Fibroblast of the aortic adventitia (primary cell): ENCODE measurements around the gene PRMT5. TPM values are rescaled to one million over a fixed set of nuclear protein-coding genes. Genes with fewer than 3 reads are reported as not detected.

Source experiments
- DNase-seq: peaks from one replicate; pipeline ENCODE4 v3.0.0-alpha.2; 2010; ENCODE audit warnings: low read depth
- H3K4me3 ChIP-seq: 2 replicates; pipeline ENCODE4 v1.5.1; 2011; ENCODE audit warnings: low read depth, mild to moderate bottlenecking, control low read depth, low read length, moderate library complexity
- total RNA-seq: library from RNA; depleted of rRNA; stranded (reverse); fragments of >200 nt; gene quantifications from 2 replicates; pipeline ENCODE4 v1.2.3, GENCODE V29; 2012; ENCODE audit warnings: low replicate concordance
- TF ChIP-seq, protein P1 (sequence below): IDR thresholded peaks from 2 replicates; pipeline ENCODE4 v1.5.1; 2011; ENCODE audit warnings: mild to moderate bottlenecking, low read length, control low read depth, inconsistent platforms; ENCODE audit not compliant: insufficient read depth

The PRMT5 gene
- total RNA-seq, result 23.0 and 53.5 TPM in 2 replicates

DNA sequence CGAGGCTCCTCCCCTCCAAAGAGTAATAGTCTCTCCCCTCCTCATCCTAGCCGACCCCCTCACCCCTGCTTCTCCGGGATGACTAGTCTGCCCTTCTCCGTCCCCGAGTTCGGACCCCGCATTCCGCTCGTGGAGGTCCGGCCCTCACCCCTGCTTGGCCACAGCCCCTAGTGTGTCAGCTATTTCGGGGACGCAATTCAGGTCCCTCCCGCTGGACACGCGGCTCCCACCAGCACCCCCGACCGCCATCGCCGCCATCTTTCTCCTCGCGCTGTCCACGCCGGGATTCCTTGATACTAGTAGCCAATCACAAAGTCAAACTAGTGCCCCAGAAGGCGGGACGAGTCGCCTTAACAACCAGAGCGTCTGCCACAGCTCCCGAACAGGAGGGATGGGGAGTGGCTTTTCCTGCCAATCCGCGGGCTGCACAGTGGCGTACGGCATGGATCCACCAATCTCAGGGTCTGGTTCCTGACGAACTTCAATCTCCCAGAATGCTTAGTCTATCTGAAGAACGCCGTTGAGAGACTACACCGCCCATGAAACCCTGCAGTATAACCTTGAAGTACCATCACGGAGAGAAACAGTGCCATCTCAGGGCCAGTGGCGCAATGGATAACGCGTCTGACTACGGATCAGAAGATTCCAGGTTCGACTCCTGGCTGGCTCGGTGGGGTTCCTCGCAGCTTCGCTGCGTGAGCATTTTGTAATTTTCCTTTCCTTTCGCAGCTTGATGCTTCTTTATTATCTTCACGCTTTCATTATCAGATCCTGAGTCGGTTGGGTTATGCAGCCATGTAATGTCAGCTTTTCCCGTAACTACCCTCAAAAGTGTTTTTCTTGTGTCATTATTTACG is at the start of gene PRMT5:
Gene PRMT5, minus strand, starts transcription at position 273 of the 857 bp plus-strand sequence. Its CDS starts 15 bp downstream, at position 258.
- DNase-seq, result peak; percentile 100
- H3K4me3 ChIP-seq, result peak within 1 kb of the TSS; percentile 98
- TF ChIP-seq, protein P1, sequence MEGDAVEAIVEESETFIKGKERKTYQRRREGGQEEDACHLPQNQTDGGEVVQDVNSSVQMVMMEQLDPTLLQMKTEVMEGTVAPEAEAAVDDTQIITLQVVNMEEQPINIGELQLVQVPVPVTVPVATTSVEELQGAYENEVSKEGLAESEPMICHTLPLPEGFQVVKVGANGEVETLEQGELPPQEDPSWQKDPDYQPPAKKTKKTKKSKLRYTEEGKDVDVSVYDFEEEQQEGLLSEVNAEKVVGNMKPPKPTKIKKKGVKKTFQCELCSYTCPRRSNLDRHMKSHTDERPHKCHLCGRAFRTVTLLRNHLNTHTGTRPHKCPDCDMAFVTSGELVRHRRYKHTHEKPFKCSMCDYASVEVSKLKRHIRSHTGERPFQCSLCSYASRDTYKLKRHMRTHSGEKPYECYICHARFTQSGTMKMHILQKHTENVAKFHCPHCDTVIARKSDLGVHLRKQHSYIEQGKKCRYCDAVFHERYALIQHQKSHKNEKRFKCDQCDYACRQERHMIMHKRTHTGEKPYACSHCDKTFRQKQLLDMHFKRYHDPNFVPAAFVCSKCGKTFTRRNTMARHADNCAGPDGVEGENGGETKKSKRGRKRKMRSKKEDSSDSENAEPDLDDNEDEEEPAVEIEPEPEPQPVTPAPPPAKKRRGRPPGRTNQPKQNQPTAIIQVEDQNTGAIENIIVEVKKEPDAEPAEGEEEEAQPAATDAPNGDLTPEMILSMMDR, result no peak

GRCh38 chr14:22978487-22978837 is 49.3 kb upstream of the PRMT5 start:
- TF ChIP-seq, protein P1, result no peak
- H3K4me3 ChIP-seq, result peak overlapping the region; percentile 28
- DNase-seq, result no peak

- DNase-seq, result peak; percentile 84
- H3K4me3 ChIP-seq, result peak overlapping the region; percentile 28
- TF ChIP-seq, protein P1, result no peak
Observed at GRCh38 chr14:22977684-22978486, 48.7 kb upstream of the PRMT5 start.

DNA sequence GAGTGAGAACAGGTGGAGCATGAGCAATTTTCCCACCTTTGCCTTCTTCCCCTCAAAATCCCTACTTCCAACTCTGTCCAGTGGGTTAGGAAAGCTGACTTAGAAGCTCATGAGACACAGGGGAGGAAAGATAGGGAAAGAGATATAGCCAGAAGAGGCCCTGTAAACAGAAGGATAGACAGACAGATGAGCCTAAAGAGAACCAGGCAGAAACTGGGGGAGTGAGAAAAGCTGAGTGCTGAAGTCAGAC is 48.2 kb upstream of the PRMT5 start:
- no peak overlapping the region for H3K4me3 ChIP-seq
- no peak for DNase-seq
- TF ChIP-seq, protein P1, result no peak

- TF ChIP-seq, protein P1, result no peak
- DNase-seq, result peak; percentile 61
- no peak overlapping the region for H3K4me3 ChIP-seq
Observed at GRCh38 chr14:22976620-22977433, 47.7 kb upstream of the PRMT5 start.

GRCh38 chr14:22974530-22975313 is 45.5 kb upstream of the PRMT5 start:
- TF ChIP-seq, protein P1, result no peak
- H3K4me3 ChIP-seq, result no peak overlapping the region
- no peak for DNase-seq
